ENCODE data around the gene DNAJC1.
"Not testable (repeated sequence)": the region's sequence is repeated elsewhere in the genome, so short reads cannot be mapped to it uniquely, and the experiment has no call there.

Gene DNAJC1

DNA sequence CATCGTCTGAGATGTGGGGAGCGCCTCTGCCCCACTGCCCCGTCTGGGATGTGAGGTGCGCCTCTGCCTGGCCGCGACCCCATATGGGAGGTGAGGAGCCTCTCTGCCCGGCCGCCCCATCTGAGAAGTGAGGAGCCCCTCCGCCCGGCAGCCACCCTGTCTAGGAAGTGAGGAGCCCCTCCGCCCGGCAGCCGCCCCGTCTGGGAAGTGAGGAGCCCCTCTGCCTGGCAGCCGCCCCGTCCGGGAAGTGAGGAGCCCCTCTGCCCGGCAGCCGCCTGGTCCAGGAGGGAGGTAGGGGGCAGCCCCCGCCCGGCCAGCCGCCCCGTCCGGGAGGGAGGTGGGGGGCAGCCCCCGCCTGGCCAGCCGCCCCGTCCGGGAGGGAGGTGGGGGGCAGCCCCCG lies 166.0 kb downstream of the DNAJC1 start:
- H3K27me3 ChIP-seq (ENCODE audit: control insufficient read depth, low read length): not testable (repeated sequence)

DNA sequence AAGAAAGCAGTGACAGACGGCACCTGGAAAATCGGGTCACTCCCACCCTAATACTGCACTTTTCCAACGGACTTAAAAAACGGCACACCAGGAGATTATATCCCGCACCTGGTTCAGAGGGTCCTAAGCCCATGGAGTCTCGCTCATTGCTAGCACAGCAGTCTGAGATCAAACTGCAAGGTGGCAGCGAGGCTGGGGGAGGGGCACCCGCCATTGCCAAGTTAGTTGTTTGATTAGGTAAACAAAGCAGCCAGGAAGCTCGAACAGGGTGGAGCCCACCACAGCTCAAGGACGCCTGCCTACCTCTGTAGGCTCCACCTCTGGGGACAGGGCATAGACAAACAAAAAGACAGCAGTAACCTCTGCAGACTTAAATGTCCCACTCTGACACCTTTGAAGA lies 169.0 kb downstream of the DNAJC1 start:
- not testable (repeated sequence) for H3K36me3 ChIP-seq (ENCODE audit: control insufficient read depth, low read length); H3K4me3 ChIP-seq (ENCODE audit: low read length); H3F3A ChIP-seq (ENCODE audit: control insufficient read depth, insufficient read depth); H3K79me2 ChIP-seq (ENCODE audit: control insufficient read depth, low read length); H3K27ac ChIP-seq (ENCODE audit: low read depth, low read length); H4K20me1 ChIP-seq (ENCODE audit: control insufficient read depth, insufficient read depth, low read depth, low read length); H3K4me1 ChIP-seq (ENCODE audit: control insufficient read depth, low read length); H3K4me2 ChIP-seq (ENCODE audit: low read length); H3K27me3 ChIP-seq (ENCODE audit: control insufficient read depth, low read length); H3K9me3 ChIP-seq (ENCODE audit: control insufficient read depth, insufficient read depth, low read length); H3K9me2 ChIP-seq (replicated peaks; ENCODE audit: control insufficient read depth, low read length)

More for the DNA sequence above, 166.0 kb downstream of the DNAJC1 start:
- H3K4me1 ChIP-seq (ENCODE audit: control insufficient read depth, low read length); H3K27ac ChIP-seq (ENCODE audit: low read depth, low read length); H4K20me1 ChIP-seq (ENCODE audit: control insufficient read depth, insufficient read depth, low read depth, low read length); H3K4me3 ChIP-seq (ENCODE audit: low read length); H3K4me2 ChIP-seq (ENCODE audit: low read length); H3K9me2 ChIP-seq (replicated peaks; ENCODE audit: control insufficient read depth, low read length); H3K36me3 ChIP-seq (ENCODE audit: control insufficient read depth, low read length); H3K9me3 ChIP-seq (ENCODE audit: control insufficient read depth, insufficient read depth, low read length); H3F3A ChIP-seq (ENCODE audit: control insufficient read depth, insufficient read depth); H3K79me2 ChIP-seq (ENCODE audit: control insufficient read depth, low read length): not testable (repeated sequence)

DNA sequence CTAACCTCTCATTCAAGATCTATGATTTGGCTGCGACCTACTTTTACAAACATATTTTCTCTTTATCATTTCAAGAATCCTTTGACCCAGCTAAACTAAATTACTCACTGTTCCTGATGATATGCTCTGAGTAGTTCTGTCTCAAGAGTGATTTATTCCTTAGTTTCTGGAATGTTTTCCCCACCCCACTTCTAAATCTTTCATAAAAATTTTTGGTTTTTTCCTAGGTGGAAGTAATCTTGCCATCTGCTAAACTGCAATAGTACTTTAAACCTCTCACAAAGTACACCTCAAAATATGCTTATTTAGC lies 170.8 kb downstream of the DNAJC1 start:
- H3K9me2 ChIP-seq (replicated peaks; ENCODE audit: control insufficient read depth, low read length): no peaks in the 10 kb centered on the region
- no peak overlapping the region for H3K27ac ChIP-seq (ENCODE audit: low read depth, low read length)
- no peak overlapping the region for H3K4me2 ChIP-seq (ENCODE audit: low read length)
- H3K4me3 ChIP-seq (ENCODE audit: low read length): no peak overlapping the region
- no peaks in the 10 kb centered on the region for H3K79me2 ChIP-seq (ENCODE audit: control insufficient read depth, low read length)
- H4K20me1 ChIP-seq (ENCODE audit: control insufficient read depth, insufficient read depth, low read depth, low read length): no peaks in the 10 kb centered on the region
- no peaks in the 10 kb centered on the region for H3K36me3 ChIP-seq (ENCODE audit: control insufficient read depth, low read length)
- TF ChIP-seq EZH2phosphoT487 (IDR thresholded peaks at IDR 0.05; ENCODE audit: borderline replicate concordance, low read length): no peak
- TF ChIP-seq, protein P1, sequence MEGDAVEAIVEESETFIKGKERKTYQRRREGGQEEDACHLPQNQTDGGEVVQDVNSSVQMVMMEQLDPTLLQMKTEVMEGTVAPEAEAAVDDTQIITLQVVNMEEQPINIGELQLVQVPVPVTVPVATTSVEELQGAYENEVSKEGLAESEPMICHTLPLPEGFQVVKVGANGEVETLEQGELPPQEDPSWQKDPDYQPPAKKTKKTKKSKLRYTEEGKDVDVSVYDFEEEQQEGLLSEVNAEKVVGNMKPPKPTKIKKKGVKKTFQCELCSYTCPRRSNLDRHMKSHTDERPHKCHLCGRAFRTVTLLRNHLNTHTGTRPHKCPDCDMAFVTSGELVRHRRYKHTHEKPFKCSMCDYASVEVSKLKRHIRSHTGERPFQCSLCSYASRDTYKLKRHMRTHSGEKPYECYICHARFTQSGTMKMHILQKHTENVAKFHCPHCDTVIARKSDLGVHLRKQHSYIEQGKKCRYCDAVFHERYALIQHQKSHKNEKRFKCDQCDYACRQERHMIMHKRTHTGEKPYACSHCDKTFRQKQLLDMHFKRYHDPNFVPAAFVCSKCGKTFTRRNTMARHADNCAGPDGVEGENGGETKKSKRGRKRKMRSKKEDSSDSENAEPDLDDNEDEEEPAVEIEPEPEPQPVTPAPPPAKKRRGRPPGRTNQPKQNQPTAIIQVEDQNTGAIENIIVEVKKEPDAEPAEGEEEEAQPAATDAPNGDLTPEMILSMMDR (IDR thresholded peaks at IDR 0.05; ENCODE audit: low read depth, low read length, poor library complexity, severe bottlenecking): no peak
- H3F3A ChIP-seq (ENCODE audit: control insufficient read depth, insufficient read depth): no peaks in the 10 kb centered on the region
- H3K4me1 ChIP-seq (ENCODE audit: control insufficient read depth, low read length): no peaks in the 10 kb centered on the region
- H3K27me3 ChIP-seq (ENCODE audit: control insufficient read depth, low read length): no peaks in the 10 kb centered on the region
- 0 out of 2 replicates have a peak, but pooled peaks cover 5% of the 10 kb centered on the region for H3K9me3 ChIP-seq (ENCODE audit: control insufficient read depth, insufficient read depth, low read length)

DNA sequence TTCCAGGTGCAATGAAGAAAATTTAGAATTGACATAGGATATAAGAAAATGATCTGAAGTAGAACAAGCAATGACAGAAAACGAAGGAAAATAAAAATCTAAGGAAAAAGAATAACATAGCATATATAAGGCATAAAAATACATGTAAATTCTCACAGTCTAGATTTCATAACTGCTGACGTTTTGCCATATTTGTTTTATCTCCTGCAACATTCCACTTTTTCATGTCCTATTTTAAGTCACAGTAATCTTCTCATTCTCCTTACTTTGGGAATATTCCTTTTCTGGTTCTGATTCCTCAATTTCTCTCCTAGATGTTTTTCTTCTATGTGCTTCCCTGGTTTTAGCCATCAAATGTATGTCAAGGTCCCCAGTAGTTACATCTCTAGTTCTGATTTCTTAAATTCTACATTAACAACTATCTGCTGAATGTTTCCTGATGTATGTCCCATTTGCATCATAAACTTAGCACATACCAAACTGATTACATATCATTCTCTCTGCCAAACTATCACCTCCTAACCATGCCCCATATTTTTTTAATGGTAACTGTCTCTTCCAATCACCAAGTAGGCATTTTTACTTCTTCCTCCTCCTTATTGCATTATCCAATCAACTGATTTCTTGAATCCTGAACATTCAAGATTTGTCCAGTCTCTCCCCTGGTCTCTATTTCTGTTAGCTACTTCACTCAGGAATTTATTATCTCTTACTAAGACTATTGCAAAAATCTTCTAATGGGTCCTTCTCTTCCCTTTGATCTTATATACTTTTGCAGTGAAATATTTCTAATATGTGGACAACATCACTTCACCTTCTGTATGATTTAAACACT lies 171.3 kb downstream of the DNAJC1 start:
- H3K79me2 ChIP-seq (ENCODE audit: control insufficient read depth, low read length): no peaks in the 10 kb centered on the region
- no peak overlapping the region for H3K4me2 ChIP-seq (ENCODE audit: low read length)
- TF ChIP-seq, protein P1 (IDR thresholded peaks at IDR 0.05; ENCODE audit: low read depth, low read length, poor library complexity, severe bottlenecking): no peak
- no peak for TF ChIP-seq EZH2phosphoT487 (IDR thresholded peaks at IDR 0.05; ENCODE audit: borderline replicate concordance, low read length)
- no peaks in the 10 kb centered on the region for H3K36me3 ChIP-seq (ENCODE audit: control insufficient read depth, low read length)
- no peak overlapping the region for H3K27ac ChIP-seq (ENCODE audit: low read depth, low read length)
- no peaks in the 10 kb centered on the region for H4K20me1 ChIP-seq (ENCODE audit: control insufficient read depth, insufficient read depth, low read depth, low read length)
- no peaks in the 10 kb centered on the region for H3K27me3 ChIP-seq (ENCODE audit: control insufficient read depth, low read length)
- no peaks in the 10 kb centered on the region for H3K9me2 ChIP-seq (replicated peaks; ENCODE audit: control insufficient read depth, low read length)
- no peaks in the 10 kb centered on the region for H3F3A ChIP-seq (ENCODE audit: control insufficient read depth, insufficient read depth)
- no peaks in the 10 kb centered on the region for H3K4me1 ChIP-seq (ENCODE audit: control insufficient read depth, low read length)
- H3K4me3 ChIP-seq (ENCODE audit: low read length): no peak overlapping the region
- 0 out of 2 replicates have a peak, but pooled peaks cover 5% of the 10 kb centered on the region for H3K9me3 ChIP-seq (ENCODE audit: control insufficient read depth, insufficient read depth, low read length)
